ENCODE data around the gene CLIC1. TPM values are rescaled to one million over a fixed set of nuclear protein-coding genes. Genes with fewer than 3 reads are reported as not detected.
A peak's percentile ranks its signal among the peaks of the same experiment; 100 is the strongest.

Gene CLIC1
- total and polyA plus RNA-seq, 2 donors from 2014 or later: 456 to 489 TPM

GRCh38 chr6:31727717-31728671 is 8.3 kb downstream of the CLIC1 start:
- intact Hi-C loops (cut with DNase I): no loop called here
- FAIRE-seq (no peak), DNase-seq (peak in 2 of 5 donors; percentile 67 to 81)
- Histone ChIP-seq H3K9me3 (ENCODE audit: control insufficient read depth in 2 of 3, insufficient read depth in 1 of 3, low read length in 3 of 3) (no peaks in the 10 kb centered on the region), H3K36me3 (ENCODE audit: control insufficient read depth in 2 of 3, insufficient read depth in 3 of 3, low read length in 3 of 3) (peaks cover 7 to 42% (median 24%) of the 10 kb centered on the region in 3 donors), H3K27ac (ENCODE audit: low read depth in 2 of 2, low read length in 2 of 2) (peak overlapping the region; percentile 99), H3K27me3 (ENCODE audit: control insufficient read depth, insufficient read depth, low read length) (no peaks in the 10 kb centered on the region), H3K9ac (ENCODE audit: low read length in 3 of 3) (peak overlapping the region in 2 of 3 donors; percentile 49 to 92), H3K4me1 (ENCODE audit: control insufficient read depth in 2 of 3, insufficient read depth in 2 of 3, low read depth in 1 of 3, low read length in 3 of 3) (peaks cover 0 to 12% (median 0%) of the 10 kb centered on the region in 3 donors), H3K4me3 (ENCODE audit: low read length in 3 of 3) (peak overlapping the region; percentile 94 to 98 (median 95))
- TF ChIP-seq CTCF (IDR thresholded peaks at IDR 0.05; ENCODE audit: borderline replicate concordance, extremely low read depth, insufficient read depth): no peak

- no peaks in the 10 kb centered on the region for H3K27me3 ChIP-seq (ENCODE audit: control insufficient read depth, insufficient read depth, low read length)
- intact Hi-C loops (cut with DNase I): no loop called here
- no peak for FAIRE-seq
- peaks cover 0 to 12% (median 0%) of the 10 kb centered on the region in 3 donors for H3K4me1 ChIP-seq (ENCODE audit: control insufficient read depth in 2 of 3, insufficient read depth in 2 of 3, low read depth in 1 of 3, low read length in 3 of 3)
- no peaks in the 10 kb centered on the region for H3K9me3 ChIP-seq (ENCODE audit: control insufficient read depth in 2 of 3, insufficient read depth in 1 of 3, low read length in 3 of 3)
- peak overlapping the region in 1 of 2 donors; percentile 5 for H3K27ac ChIP-seq (ENCODE audit: low read depth in 2 of 2, low read length in 2 of 2)
- TF ChIP-seq CTCF (IDR thresholded peaks at IDR 0.05; ENCODE audit: borderline replicate concordance, extremely low read depth, insufficient read depth): no peak
- H3K4me3 ChIP-seq (ENCODE audit: low read length in 3 of 3): no peak overlapping the region
- DNase-seq: peak in 1 of 5 donors; percentile 65
- H3K9ac ChIP-seq (ENCODE audit: low read length in 3 of 3): no peak overlapping the region
- peaks cover 7 to 37% (median 20%) of the 10 kb centered on the region in 3 donors for H3K36me3 ChIP-seq (ENCODE audit: control insufficient read depth in 2 of 3, insufficient read depth in 3 of 3, low read length in 3 of 3)
Measured at GRCh38 chr6:31727034-31727716, 9.2 kb downstream of the CLIC1 start.

- Histone ChIP-seq H3K9ac (ENCODE audit: low read length in 3 of 3) (no peak overlapping the region), H3K27me3 (ENCODE audit: control insufficient read depth, insufficient read depth, low read length) (no peaks in the 10 kb centered on the region), H3K36me3 (ENCODE audit: control insufficient read depth in 2 of 3, insufficient read depth in 3 of 3, low read length in 3 of 3) (peaks cover 7 to 25% (median 11%) of the 10 kb centered on the region in 3 donors), H3K4me1 (ENCODE audit: control insufficient read depth in 2 of 3, insufficient read depth in 2 of 3, low read depth in 1 of 3, low read length in 3 of 3) (peaks cover 0 to 9% (median 0%) of the 10 kb centered on the region in 3 donors), H3K27ac (ENCODE audit: low read depth in 2 of 2, low read length in 2 of 2) (no peak overlapping the region), H3K9me3 (ENCODE audit: control insufficient read depth in 2 of 3, insufficient read depth in 1 of 3, low read length in 3 of 3) (no peaks in the 10 kb centered on the region), H3K4me3 (ENCODE audit: low read length in 3 of 3) (no peak overlapping the region)
- TF ChIP-seq CTCF (IDR thresholded peaks at IDR 0.05; ENCODE audit: borderline replicate concordance, extremely low read depth, insufficient read depth): no peak
- DNase-seq (peak in 1 of 5 donors; percentile 4), FAIRE-seq (no peak)
- intact Hi-C loops (cut with DNase I): no loop called here
Measured at GRCh38 chr6:31725502-31726350, 10.6 kb downstream of the CLIC1 start.
